ENCODE results near the gene TSC22D1.

The TSC22D1 gene

DNA sequence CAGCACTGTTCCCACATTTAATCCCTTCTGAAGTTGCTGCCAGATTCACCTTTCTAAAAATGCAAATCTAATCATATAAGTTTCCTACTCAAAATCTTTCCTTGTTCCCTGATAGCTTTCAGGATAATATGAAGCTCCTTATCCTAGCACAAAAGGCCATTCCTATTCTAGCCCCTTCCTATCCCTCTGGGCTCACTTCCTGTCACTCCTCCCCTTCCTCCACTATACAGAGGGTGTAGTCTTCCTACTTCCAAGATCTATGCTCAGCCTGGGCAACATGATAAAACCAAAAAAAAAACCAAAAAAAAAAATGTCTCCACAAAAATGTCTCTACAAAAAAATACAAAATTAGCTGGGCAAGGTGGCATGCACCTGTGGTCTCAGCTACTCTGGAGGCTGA, 78.3 kb downstream of the TSC22D1 start:
- TF ChIP-seq CTCF (IDR thresholded peaks at IDR 0.05; ENCODE audit: insufficient read depth, low read depth, low read length, missing control alignments) = no peak
- no peak overlapping the region for H3K4me3 ChIP-seq (ENCODE audit: low read depth, low read length)
- no peak for DNase-seq (ENCODE audit: low read depth)

GRCh38 chr13:44493213-44493812, 82.8 kb downstream of the TSC22D1 start:
- no peak for DNase-seq (ENCODE audit: low read depth)
- no peak overlapping the region for H3K4me3 ChIP-seq (ENCODE audit: low read depth, low read length)
- TF ChIP-seq CTCF (IDR thresholded peaks at IDR 0.05; ENCODE audit: insufficient read depth, low read depth, low read length, missing control alignments) = no peak

DNA sequence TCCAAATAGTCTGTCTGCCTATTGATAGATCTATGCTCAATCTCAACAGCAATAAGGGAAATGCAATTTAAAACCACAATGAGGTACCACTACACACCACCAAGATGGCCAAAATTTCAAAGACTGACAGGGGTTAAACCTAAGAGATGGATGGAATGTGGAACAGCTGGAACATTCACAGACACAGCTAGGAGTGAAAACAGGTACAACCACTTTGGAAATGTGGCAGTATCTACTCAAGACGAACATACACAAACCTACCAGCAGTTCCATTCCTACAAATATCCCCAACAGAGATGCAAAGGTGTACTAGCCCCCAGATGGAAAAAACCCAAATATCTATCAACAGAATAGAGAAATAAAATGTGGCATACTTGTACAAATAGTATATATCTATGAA, 86.4 kb downstream of the TSC22D1 start:
- TF ChIP-seq CTCF (IDR thresholded peaks at IDR 0.05; ENCODE audit: insufficient read depth, low read depth, low read length, missing control alignments) = no peak
- no peak overlapping the region for H3K4me3 ChIP-seq (ENCODE audit: low read depth, low read length)
- DNase-seq (ENCODE audit: low read depth) = no peak

DNA sequence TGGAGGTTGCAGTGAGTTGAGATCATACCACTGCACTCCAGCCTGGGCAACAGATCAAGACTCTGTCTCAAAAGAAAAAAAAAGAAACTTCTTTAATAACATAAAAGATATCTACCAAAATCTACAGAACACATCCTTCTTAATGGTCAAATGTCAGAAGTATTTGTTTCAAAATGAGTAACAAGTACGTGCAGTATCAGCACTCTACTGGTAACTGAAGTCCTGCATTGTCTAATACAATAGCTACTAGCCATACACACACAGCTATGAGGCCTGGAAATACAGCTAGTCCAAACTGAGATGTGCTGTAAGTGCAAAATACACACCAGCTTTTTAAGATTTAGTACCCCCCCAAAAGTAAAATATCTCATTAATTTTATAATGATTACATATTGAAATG, 88.1 kb downstream of the TSC22D1 start:
- DNase-seq (ENCODE audit: low read depth) = peak; percentile 18
- no peak overlapping the region for H3K4me3 ChIP-seq (ENCODE audit: low read depth, low read length)
- no peak for TF ChIP-seq CTCF (IDR thresholded peaks at IDR 0.05; ENCODE audit: insufficient read depth, low read depth, low read length, missing control alignments)

DNA sequence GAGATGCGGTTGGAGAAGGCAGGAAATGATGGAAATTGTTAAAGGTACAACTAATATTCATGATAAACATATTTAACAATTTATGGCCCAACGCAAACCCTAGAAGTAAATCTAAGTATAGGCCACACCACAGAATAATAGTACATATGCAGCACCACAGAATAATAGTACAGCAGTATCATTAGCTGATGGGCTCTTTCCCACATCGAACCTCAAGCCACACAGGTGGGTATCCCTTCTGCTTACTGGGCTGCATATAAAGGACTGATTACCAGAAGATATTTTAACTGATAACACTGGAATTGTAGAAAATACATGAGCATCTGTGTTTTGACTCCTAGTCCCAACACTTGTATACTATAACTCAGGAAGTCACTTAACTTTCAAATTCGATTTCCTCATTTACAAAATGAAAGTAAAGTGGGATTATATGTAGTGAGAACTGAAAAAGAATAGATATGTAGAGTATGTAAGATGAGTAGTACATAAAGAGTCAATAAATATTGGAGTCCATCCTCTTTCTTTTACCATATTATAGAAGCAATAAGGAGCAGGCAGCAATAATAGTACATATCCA, 91.5 kb downstream of the TSC22D1 start:
- H3K4me3 ChIP-seq (ENCODE audit: low read depth, low read length) = peak overlapping the region; percentile 18; the same call in 1 of the 2 replicates
- no peak for TF ChIP-seq CTCF (IDR thresholded peaks at IDR 0.05; ENCODE audit: insufficient read depth, low read depth, low read length, missing control alignments)
- DNase-seq (ENCODE audit: low read depth) = peak; percentile 24

DNA sequence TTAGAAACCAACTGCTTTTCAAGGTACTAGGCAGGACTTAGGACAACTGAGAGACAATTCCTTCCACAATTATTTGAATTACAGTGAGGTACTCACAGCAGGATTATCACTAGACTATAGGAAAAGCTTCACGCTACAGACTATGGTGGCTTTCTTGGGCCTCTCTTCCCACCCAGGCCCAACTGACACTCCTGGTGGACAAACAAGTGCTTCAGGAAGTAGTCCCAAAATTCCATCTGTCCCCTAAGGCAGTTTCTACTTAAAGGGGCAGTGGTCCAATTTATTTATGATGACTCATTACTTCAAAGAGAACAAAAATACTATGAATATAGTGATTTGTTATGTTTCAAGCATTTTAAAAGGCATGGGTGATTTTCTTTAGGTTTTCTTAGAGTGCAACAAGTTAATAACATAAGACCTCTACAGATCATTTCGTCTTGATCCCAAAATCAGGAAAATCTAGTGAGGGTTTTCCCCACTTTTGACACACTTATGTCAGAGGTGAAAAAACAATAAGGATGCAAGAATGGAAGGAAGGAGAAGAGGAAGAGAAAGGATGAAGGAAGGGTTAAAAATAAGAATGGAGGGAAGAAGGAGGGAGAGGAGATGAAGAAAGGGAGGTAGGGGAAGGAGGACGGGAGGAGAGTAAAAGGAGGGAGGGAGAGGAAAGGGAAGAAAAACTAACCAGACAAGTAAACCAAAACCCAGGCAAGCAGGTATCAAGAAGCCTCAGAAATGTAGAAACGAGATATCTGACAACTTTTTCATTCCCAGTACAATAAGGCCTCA, 101.8 kb downstream of the TSC22D1 start:
- no peak overlapping the region for H3K4me3 ChIP-seq (ENCODE audit: low read depth, low read length)
- no peak for TF ChIP-seq CTCF (IDR thresholded peaks at IDR 0.05; ENCODE audit: insufficient read depth, low read depth, low read length, missing control alignments)
- no peak for DNase-seq (ENCODE audit: low read depth)

All from GM12865 (cell line).